Loucy (cell line): ENCODE data around the gene MBD5.

ENCODE experiments used
- EZH2phosphoT487 ChIP-seq: fragments of 200-600 bp; IDR thresholded peaks from 2 replicates; pipeline ENCODE4 v1.6.1; 2018; ENCODE audit warnings: antibody characterized with exemption, mild to moderate bottlenecking, moderate library complexity, borderline replicate concordance
- TF ChIP-seq, protein P1 (sequence below): fragments of 200-600 bp; sonication (generic); conservative IDR thresholded peaks from 2 replicates; pipeline ENCODE4 v1.5.1; 2014; ENCODE audit warnings: mild to moderate bottlenecking, antibody characterized with exemption, low read length

DNA sequence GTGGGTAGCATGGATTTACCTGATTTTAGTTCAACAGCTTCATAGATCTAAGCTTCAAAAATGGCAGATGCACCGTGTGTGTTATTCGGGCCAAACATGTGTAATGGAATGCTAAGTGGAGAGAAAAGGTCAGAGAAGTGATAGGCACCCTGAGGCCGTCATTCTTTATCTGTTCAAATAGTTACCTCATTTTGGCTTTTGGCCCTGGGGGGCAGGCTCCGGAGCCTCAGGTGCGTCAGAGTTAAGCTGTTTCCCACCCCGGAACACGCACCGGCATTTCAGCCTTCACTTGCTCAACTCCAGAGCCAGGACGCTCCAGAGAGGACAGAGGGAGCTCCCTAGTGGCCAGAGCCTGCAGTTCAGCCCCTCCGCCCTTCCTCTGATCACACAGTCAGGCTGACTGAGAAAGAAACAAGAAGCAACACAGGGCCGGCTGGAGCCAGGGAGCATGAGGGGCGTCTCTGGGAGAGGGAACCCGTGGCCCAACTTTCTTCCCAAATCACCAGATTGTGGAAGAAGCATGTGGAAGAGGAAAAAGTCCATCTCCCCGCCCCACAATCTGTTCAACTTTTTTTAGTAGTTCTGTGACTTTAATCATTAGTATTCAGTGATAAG lies 488.5 kb downstream of the MBD5 start:
- TF ChIP-seq, protein P1, sequence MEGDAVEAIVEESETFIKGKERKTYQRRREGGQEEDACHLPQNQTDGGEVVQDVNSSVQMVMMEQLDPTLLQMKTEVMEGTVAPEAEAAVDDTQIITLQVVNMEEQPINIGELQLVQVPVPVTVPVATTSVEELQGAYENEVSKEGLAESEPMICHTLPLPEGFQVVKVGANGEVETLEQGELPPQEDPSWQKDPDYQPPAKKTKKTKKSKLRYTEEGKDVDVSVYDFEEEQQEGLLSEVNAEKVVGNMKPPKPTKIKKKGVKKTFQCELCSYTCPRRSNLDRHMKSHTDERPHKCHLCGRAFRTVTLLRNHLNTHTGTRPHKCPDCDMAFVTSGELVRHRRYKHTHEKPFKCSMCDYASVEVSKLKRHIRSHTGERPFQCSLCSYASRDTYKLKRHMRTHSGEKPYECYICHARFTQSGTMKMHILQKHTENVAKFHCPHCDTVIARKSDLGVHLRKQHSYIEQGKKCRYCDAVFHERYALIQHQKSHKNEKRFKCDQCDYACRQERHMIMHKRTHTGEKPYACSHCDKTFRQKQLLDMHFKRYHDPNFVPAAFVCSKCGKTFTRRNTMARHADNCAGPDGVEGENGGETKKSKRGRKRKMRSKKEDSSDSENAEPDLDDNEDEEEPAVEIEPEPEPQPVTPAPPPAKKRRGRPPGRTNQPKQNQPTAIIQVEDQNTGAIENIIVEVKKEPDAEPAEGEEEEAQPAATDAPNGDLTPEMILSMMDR, result peak; percentile 93
- no peak for TF ChIP-seq EZH2phosphoT487
